GM19372 (cell line): ENCODE data around the gene TMEM88.
"Not testable (repeated sequence)": the region's sequence is repeated elsewhere in the genome, so short reads cannot be mapped to it uniquely, and the experiment has no call there.

Source experiments
- ATAC-seq: cut with Tn5 transposase; IDR thresholded peaks from one replicate; pipeline ENCODE4 v1.9.1; 2021; ENCODE audit warnings: mild to moderate bottlenecking, low read depth, moderate library complexity; ENCODE audit not compliant: unreplicated experiment

Gene TMEM88

DNA sequence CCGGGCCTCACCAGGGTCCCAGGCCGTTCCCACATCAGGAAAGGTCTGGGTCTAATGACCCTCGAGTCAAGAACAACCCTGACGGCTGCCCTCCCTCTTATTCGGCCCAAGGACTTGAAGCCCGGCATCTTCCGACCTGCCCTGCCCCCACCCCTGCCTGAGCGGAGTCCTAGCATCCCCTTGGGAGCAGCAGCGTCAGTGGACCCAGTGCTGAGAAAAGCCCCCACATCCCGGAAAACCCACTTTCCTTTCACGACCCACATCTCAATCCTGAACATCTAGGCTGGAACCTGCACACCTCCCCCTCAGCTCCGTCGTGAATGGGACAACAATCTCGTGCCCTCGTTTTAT lies 769 bp downstream of the TMEM88 start:
- no peak for ATAC-seq

DNA sequence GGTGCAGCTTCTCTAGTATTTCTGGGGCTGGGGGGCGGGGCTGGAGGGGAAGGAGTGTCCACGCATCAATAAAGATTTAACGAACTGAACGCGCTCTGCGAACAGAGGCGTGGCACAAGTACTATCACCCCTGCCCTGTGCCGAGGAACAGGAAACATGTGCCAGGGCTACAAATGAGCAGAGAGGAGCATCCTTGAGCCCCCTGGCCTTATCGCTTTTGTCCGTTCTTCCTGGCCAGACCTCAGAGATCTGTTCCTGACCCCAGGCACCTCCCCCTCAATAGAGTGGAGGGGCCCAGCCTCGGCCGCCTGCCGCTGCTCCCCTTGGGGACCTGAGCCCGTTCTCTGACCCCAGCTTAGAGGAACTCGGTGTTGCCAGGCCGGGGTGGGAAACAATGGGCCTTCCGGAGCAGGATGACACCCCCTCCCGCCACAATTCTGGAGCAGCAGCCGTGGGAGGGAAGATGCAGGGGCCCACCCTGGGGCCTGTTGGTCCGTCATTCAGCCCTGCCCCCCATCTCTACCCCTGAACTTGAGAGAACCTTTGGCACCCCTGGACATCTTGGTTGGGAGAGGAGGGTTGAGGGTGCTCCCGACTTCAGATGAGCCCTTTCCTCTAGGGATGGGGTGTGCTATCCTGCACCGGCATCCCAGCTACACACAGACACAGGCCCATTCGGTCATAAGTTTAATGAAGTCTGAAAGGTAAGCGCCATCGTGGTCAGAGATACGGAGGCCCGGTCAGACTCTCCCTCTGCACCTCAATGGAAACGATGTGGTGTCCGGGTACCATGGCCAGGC lies 1.3 kb downstream of the TMEM88 start:
- ATAC-seq: no peak

DNA sequence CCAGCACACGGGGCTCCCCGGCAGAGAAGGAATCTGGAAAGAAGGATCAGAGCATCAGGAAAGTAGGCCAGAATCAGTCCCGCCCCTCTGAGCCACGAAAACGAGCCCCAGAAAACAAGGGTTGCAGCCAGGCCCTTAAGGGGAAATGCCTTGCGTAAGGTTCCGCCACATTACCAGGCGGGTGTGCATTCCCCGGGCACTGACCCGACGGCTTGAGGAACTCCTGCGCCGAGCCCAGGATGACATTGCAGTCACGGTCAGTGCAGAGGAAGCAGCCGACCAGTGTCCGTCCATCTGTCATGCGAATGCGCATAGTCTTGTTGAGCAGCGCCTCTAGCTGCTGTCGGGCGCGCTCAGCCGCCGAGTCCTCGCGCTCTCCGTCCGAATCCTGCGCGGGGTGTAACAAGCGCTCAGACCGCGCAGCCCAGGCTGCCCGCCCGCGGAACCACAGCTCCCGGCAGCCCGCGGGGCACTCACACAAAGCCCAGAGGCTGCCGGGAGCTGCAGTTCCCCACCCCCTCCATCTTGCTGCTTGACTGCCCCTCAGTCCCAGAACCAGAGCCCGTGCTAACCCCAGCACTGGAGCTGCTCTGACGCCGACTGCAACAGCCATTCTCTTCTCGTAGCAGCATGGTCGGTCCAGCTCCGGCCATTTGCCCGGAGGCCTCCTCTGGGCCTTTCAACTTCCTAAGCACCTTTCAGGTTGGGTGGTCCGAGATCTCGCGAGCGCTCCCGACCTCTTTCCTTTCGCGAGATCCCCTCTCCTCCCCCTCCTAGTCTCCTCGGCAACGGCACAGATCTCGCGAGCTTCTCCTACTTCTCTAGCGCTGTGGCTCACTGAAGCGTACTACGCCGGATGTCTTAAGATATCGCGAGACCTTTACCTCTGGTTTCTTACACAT lies 2.2 kb downstream of the TMEM88 start, which contains the start of gene NAA38:
Gene NAA38, minus strand, starts transcription at position 749 of the 902 bp plus-strand sequence. Its CDS starts 96 bp downstream, at position 653.
- ATAC-seq: peak; percentile 71

DNA sequence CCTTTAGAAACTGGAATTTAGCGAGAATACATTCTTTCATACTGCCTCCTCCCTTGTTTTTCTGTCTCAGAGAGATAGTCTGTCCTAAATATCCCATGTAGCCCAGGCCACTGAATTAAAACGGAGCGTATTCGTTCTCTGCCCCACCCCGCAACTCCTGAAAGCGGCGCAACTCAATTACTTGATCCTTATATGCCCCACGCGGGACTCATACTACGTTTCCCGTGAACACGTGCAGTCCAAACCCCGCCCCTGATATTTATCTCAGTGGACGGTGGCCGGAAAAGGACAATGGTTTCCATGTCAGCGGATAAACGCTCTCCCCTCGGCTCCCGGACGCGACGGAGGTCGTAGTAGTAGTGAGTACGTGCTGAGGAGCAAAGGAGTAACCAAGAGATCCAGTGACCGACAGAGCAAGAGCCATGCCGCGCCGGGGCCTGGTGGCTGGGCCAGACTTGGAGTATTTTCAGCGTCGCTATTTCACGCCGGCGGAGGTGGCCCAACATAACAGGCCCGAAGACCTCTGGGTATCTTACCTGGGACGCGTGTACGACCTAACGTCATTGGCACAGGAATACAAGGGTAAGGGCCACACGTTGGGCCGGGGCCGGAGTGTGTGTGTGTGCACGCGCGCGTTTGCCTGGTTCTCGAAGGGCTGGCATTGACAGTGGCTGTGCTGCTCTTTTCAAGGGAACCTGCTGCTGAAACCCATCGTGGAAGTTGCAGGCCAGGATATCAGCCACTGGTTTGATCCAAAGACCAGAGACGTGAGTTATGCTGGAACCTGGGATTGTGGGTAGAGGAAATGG lies 3.1 kb downstream of the TMEM88 start, which contains the start of gene CYB5D1:
Gene CYB5D1, plus strand, starts transcription at position 291 of the 809 bp plus-strand sequence. Its CDS starts 132 bp downstream, at position 423.
- peak; percentile 35 for ATAC-seq

DNA sequence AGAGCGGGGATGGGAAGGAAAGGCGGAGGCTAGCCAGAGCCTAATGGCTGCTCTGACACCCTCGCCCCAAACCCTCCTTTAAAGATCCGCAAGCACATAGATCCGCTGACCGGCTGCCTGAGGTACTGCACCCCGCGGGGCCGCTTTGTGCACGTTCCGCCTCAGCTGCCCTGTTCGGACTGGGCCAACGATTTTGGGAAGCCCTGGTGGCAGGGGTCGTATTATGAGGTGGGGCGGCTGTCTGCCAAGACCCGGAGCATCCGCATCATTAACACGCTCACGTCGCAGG lies 3.6 kb downstream of the TMEM88 start:
- ATAC-seq: no peak

DNA sequence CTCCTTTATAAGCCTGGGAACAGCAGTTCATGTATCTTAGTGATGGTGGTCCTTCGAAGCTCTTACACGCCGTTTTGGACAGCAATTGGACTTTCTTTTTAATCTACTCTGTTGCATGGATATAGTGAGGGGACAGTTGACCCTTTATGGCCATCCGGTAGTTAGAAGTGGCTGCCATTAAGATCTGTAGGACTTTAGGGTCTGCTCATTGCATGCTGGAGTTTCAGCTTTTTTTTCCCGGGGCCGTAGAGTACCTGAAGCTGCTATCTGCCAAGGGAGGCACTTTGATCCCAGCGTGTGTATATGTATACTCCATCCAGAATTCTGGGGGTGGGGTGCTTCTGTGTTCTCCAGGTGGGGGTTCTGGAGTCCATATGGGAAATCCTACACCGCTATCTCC lies 4.2 kb downstream of the TMEM88 start:
- ATAC-seq: no peak

DNA sequence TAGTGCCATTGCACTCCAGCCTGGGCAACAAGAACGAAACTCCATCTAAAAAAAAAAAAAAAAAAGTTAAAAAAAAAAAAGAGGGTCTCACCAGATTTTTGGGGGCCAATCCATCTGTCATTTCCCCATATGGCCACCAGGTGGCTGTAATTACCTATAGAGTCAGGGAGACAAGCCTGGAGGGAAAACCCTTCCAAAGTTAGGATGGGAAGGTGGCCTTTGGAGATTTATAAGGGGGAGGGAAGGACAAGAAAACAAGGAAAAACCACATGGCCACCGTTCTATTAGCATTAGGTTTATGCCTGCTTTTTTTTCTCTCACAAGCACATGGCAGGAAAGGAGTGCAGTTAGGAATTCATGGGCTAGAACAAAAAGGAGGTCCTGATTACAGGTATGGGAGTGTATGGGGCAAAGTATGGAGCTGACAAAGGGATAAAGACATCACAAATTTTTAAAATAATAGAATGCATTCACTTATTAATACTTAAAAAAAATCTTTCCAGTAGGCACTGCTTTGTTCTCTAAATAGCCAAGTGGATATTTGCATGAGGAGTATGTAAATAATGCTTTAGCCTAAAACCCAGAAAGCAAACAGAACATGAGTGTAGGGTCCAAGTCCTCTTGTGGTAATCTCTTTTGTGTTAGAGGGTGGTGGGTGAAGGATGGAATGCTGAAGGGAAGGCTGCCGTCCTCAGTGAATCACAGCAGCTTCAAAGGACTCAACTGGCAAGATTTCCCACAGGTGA lies 8.0 kb downstream of the TMEM88 start:
- no peak for ATAC-seq

DNA sequence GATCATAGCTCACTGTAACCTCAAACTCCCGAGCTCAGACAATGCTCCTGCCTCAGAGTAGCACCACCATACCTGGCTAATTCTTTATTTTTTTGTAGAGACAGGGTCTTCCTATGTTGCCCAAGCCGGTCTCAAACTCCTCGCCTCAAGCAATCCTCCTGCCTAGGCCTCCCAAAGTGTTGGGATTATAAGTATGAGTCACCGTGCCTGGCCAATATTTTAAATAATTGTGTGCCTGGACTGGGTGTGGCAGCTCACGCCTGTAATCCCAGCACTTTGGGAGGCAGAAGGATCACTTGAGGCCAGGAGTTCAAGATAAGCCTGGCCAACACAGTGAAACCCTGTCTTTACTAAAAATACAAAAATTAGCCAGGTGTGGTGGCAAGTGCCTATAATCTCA lies 9.5 kb downstream of the TMEM88 start:
- not testable (repeated sequence) for ATAC-seq

DNA sequence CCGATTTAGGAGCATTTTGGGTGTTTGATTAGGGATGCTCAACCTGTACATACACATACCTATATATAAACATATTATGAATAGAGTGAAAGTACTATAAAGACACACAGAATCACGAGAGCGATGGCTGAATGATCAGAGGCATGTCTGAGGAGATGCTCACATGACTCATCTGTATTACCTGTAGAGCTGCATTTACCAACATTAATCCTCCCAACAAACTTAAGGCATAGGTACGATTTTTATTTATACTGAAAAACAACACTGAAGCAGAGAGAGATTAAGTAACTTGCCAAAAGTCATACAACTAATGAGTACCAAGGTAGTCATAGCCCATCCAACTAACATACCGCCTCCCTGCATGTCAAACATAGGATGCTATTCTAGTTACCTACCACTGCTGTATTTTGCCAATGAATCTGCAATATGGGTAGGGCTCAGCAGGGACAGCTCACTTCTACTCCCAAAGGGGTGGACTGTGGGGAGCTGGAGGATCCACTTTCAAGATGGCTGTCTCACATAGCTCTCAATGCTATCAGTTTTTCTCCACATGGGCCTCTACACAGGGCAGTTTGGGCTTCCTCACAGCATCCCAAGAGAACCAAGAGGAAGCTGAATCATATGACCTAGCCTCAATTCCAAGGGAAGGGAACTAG lies 10.3 kb downstream of the TMEM88 start:
- ATAC-seq: no peak

DNA sequence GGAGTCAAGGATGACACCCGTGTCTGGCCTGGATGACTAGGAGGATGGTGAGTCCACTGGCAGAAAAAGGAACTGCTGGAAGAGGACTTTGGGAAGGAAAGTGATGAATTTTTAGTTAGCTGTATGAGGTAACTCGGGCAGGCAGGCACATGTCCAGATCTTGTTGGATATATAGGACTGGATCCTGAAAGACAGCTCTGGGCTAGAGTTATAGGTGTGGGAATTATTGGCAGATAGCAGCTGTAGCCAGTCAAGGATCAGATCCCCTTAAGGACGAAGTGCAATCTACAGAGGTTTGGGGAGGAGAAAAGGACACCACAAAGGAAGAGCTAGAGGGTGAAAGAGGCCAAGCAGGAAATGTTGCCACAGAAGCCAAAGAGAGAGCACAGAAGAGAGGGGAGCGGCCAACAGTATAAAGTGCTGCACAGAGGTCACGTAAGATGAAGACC lies 13.0 kb downstream of the TMEM88 start:
- ATAC-seq: no peak

DNA sequence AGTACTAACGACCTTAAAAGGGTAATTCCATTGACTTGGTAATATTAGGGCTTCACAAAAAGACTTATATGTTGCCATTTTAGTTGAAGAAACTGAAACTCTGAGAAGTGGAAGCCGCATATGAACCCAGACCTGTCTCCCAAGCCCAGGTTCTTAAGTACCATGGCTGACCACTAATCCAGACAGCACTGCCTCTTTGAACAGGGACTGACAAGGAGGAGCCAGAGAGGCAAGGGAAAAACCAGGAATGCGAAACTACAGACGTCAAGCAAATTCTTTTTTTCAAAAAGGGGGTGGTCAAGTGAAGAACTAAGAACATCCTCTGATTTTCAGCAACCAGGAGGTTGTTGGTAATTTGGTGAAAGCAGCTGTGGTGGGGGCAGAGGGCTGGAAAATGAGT lies 18.2 kb downstream of the TMEM88 start:
- no peak for ATAC-seq

DNA sequence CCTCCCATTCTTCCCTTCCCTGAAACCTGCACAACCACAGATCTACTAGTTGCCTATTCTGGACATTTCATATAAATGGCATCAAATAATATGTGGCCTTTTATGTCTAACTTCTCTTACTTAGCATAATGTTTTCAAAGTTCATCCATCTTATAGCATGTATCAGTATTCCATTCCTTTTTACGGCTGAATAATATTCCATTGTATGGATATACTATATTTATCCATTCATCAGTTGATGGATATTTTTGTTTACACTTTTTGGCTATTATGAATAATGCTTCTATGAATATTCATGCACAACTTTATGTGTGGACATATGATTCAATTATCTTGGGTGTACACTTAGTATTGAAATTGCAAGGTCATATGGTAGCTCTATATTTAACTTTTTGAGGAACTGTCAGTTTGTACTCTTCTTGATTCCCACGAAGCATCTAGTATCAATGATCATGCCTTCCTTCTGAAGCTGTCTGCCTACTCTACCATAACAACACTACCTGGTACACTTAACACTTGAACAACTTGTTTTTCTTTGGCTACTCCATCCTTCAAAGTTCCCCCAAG lies 21.0 kb downstream of the TMEM88 start:
- no peak for ATAC-seq

DNA sequence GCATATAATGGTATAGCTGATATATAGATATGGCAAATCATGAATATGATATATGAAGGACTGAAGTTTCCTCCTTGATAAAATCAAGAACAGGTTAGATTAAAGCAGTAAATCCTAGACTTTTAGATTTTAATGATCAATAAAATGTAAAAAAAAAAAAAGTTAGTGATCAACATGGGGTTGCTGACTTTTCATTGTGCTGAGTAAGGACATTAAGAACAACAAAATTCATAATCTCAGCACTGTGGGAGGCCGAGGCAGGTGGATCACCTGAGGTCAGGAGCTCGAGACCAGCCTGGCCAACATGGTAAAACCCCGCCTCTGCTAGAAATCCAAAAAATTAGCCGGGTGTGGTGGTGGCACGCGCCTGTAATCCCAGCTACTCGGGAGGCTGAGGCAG lies 23.4 kb downstream of the TMEM88 start:
- no peak for ATAC-seq

DNA sequence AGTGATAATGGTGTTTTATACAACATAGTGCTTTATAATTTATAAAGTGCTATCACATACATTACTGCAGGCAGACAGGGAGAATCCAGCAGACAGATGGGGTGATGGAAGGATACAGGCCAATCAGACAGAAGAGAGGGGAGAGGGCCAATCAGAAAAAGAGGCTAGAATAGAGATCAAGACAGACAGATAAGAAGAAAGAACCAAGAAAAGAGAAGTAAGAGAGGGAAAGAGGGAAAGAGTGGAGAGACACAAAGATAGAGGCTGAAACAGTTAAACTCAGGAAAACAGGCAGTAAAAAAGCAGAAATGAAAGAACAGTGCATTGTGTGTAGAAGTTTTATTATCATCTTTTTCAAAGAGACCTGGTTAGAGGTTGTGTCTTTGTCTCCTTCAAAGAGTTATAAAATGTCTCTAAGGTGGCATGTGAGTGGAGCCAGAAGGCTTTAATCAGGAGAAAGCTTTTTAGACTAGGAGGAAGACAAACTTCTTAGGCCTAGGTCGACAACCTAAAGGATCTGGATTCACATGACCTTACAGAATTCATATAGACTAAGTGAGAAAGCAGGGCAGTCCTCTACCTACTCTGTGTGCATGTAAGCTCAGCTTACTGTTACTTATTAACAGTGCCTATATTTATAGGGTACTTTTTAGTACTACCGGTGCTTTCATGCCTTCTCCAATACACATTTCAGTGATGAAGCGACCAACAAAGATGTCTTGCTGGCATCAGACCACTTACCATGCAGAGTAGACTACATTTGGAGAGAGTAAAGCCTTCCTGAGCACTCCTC lies 25.4 kb downstream of the TMEM88 start:
- ATAC-seq: no peak

DNA sequence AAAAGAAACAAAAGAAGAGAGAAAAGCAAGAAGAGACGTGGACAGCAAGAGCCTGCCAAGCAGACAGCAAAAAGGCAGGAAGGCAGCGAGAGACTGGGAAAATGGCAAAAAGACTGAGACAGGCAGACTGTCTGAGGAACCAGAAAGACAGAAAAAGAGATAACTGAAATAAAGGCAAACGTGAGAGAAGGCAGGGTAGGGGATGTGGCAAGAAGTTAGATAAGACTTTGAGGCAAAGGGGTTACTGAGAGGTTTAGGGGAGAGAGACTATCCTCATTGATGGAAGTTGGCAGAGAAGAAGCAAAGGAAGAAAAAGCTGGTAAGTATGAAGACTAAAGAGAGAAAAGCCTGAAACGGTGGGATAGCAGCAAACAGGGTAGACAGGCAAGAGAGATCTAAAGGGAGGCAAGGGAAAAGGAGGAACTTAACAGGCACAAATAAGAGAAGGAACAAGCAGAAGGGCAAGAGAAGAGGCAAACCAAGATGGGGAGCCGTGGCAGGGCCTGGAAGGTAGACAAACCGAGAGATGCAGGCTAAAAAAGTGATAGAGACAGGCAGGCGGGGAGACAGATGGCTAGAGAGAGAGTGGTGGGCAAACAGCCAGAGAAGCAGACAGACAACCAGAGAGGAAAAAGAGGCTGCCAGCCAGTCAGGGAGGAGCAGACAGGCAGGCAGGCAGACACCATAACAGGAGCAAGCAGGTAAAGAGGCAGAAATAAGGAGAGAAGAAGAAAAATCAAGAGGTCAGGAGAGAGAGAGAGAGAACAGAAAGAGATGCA lies 26.6 kb downstream of the TMEM88 start:
- ATAC-seq: no peak

DNA sequence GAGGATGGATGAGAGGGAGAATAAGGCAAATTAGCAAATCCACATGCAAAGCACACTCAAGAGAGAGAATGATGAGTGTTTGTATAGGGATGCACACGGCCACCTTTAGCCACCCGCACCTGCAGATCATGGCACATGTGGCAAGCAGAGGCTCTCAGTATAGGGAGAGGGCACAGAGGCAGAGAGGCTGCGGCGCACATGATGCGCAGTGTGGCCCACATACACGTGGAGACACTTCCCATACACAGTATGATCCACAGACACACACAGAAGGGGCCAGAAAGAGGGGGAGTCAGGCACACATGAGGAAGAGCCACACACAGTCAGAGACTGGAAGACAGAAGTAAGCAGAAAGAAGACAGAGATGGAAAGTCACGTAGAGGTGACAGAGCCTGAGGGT lies 27.2 kb downstream of the TMEM88 start:
- ATAC-seq: no peak

DNA sequence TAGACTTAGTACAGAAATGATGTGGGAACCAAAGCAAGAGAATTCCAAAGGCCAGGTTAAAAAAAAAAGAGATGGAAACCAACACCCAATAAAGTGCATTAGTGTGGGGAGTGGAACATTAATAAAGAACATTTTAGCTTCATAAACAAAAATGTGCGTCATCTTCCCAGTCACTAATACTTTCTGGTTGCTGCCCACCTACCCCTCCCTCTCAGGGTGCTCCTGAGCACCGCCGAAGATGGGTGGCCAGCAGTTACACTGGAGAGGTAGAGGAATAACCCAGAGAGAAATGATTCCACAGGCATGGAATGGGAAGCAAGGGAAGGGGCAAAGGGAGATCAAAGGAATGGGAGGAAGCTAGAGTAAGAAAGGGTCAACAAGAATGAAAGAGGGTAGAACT lies 27.8 kb downstream of the TMEM88 start:
- no peak for ATAC-seq
